ENCODE data around the gene NTM. TPM values are rescaled to one million over a fixed set of nuclear protein-coding genes. Genes with fewer than 3 reads are reported as not detected.

Gene NTM
- total RNA-seq, 4 donors from 2014 or later: 1.4 to 2.8 (median 1.7) TPM

- Histone ChIP-seq H3K27me3 (no peaks in the 10 kb centered on the region), H3K4me1 (no peaks in the 10 kb centered on the region), H3K9me3 (no peaks in the 10 kb centered on the region), H3K4me3 (no peak overlapping the region), H3K36me3 (no peaks in the 10 kb centered on the region), H3K27ac (no peak overlapping the region)
- DNase-seq: no peak
- TF ChIP-seq, protein P1, sequence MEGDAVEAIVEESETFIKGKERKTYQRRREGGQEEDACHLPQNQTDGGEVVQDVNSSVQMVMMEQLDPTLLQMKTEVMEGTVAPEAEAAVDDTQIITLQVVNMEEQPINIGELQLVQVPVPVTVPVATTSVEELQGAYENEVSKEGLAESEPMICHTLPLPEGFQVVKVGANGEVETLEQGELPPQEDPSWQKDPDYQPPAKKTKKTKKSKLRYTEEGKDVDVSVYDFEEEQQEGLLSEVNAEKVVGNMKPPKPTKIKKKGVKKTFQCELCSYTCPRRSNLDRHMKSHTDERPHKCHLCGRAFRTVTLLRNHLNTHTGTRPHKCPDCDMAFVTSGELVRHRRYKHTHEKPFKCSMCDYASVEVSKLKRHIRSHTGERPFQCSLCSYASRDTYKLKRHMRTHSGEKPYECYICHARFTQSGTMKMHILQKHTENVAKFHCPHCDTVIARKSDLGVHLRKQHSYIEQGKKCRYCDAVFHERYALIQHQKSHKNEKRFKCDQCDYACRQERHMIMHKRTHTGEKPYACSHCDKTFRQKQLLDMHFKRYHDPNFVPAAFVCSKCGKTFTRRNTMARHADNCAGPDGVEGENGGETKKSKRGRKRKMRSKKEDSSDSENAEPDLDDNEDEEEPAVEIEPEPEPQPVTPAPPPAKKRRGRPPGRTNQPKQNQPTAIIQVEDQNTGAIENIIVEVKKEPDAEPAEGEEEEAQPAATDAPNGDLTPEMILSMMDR (IDR thresholded peaks at IDR 0.05): no peak
- TF ChIP-seq POLR2A (IDR thresholded peaks at IDR 0.05): no peak
Measured at GRCh38 chr11:132185726-132186592, 815.5 kb downstream of the NTM start.

GRCh38 chr11:132186699-132187098 lies 816.3 kb downstream of the NTM start:
- H3K27ac ChIP-seq: no peak overlapping the region
- H3K9me3 ChIP-seq: no peaks in the 10 kb centered on the region
- no peak for DNase-seq
- H3K4me3 ChIP-seq: no peak overlapping the region
- TF ChIP-seq POLR2A (IDR thresholded peaks at IDR 0.05): no peak
- TF ChIP-seq, protein P1 (IDR thresholded peaks at IDR 0.05): no peak
- H3K4me1 ChIP-seq: no peaks in the 10 kb centered on the region
- no peaks in the 10 kb centered on the region for H3K36me3 ChIP-seq
- H3K27me3 ChIP-seq: no peaks in the 10 kb centered on the region

GRCh38 chr11:132187386-132187785 lies 817.0 kb downstream of the NTM start:
- Histone ChIP-seq H3K4me1 (no peaks in the 10 kb centered on the region), H3K27ac (no peak overlapping the region), H3K27me3 (no peaks in the 10 kb centered on the region), H3K4me3 (no peak overlapping the region), H3K9me3 (no peaks in the 10 kb centered on the region), H3K36me3 (no peaks in the 10 kb centered on the region)
- TF ChIP-seq, protein P1 (IDR thresholded peaks at IDR 0.05): no peak
- TF ChIP-seq POLR2A (IDR thresholded peaks at IDR 0.05): no peak
- DNase-seq: no peak

DNA sequence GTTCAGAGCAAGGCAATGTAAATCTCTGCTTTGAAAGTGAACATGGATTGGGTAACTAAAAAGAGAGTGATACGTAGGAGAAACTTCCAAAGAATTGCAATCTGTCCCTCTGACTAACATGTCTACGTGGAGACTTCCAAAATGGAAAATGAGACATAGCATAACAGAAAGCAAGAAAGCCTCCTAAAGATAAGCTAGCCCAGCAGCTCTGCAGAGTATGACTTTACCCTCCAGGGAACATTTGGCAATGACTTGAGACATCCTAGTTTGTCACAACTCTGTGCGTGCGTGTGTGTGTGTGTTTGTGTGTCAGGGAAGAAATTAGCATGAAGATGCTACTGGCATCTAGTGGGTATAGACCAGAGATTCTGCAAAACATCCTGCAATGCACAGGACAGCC lies 817.4 kb downstream of the NTM start:
- TF ChIP-seq POLR2A (IDR thresholded peaks at IDR 0.05): no peak
- TF ChIP-seq, protein P1 (IDR thresholded peaks at IDR 0.05): no peak
- Histone ChIP-seq H3K36me3 (no peaks in the 10 kb centered on the region), H3K27me3 (no peaks in the 10 kb centered on the region), H3K9me3 (no peaks in the 10 kb centered on the region), H3K27ac (no peak overlapping the region), H3K4me3 (no peak overlapping the region), H3K4me1 (no peaks in the 10 kb centered on the region)
- DNase-seq: no peak

DNA sequence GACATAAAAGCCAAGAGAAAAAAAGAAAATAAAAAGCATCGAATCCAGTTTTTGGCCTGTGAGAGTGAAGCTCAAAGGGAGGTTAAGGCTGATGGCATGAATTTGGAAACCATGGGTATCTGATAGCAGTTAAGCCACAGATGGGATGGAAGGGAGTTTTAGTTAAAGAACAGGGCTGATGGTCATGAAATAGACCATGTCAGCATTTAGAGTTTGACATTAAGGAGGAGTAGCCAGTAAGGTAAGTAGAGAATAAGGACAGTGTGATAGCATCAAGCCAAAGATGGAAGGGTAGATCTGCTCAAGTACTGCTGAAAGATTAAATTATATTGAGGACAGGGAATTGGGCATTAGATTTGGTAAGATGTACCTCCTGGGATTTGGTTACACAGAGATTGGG lies 826.5 kb downstream of the NTM start:
- Histone ChIP-seq H3K27ac (no peak overlapping the region), H3K4me3 (no peak overlapping the region), H3K27me3 (no peaks in the 10 kb centered on the region), H3K36me3 (no peaks in the 10 kb centered on the region), H3K4me1 (no peaks in the 10 kb centered on the region), H3K9me3 (no peaks in the 10 kb centered on the region)
- DNase-seq: no peak
- TF ChIP-seq, protein P1 (IDR thresholded peaks at IDR 0.05): no peak
- no peak for TF ChIP-seq POLR2A (IDR thresholded peaks at IDR 0.05)

All from Peyer's patch (tissue), 4 donors.